DOHH2 (cell line): Measurements from ENCODE around the gene PPFIBP2.

Source experiments
- CTCF ChIP-seq: fragments of 200-600 bp; sonication (generic); IDR thresholded peaks from one replicate; pipeline ENCODE4 v1.5.1; 2014; ENCODE audit warnings: antibody characterized with exemption, mild to moderate bottlenecking, low read depth, low read length; ENCODE audit not compliant: poor library complexity, severe bottlenecking
- EZH2phosphoT487 ChIP-seq: fragments of 200-600 bp; sonication (generic); IDR thresholded peaks from 2 replicates; pipeline ENCODE4 v1.6.1; 2017; ENCODE audit warnings: borderline replicate concordance, mild to moderate bottlenecking, antibody characterized with exemption, low read length, moderate library complexity, mixed read lengths

GRCh38 chr11:7490054-7490453 is 23.7 kb upstream of the PPFIBP2 start:
- TF ChIP-seq CTCF (no peak), EZH2phosphoT487 (no peak)
